ENCODE measurements around the gene RAC3. TPM values are rescaled to one million over a fixed set of nuclear protein-coding genes. Genes with fewer than 3 reads are reported as not detected.
A peak's percentile ranks its signal among the peaks of the same experiment; 100 is the strongest.

RAC3 gene
- total RNA-seq, 1 donor from 2014 or later, result 7.4 TPM

DNA sequence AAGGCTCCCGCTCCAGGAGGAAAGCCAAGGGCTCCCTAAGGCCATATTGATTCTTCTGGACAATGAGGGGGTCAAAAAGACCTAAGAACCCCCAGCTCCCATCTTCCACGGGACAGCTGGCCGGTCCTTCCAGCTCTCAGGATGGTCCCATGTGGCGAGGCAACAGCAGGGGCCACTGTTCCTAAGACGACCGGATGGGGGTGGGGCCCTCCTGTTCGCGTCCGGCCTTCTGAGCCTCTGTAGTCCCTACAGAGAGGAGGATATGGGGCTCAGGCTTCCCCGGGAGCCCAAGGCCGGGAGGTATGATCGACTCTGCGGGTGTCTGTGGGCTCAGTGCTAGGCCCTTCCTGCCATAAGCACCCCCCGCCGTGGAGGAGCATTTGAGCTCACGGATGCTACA, 12.0 kb downstream of the RAC3 start:
- no peak for DNase-seq

DNA sequence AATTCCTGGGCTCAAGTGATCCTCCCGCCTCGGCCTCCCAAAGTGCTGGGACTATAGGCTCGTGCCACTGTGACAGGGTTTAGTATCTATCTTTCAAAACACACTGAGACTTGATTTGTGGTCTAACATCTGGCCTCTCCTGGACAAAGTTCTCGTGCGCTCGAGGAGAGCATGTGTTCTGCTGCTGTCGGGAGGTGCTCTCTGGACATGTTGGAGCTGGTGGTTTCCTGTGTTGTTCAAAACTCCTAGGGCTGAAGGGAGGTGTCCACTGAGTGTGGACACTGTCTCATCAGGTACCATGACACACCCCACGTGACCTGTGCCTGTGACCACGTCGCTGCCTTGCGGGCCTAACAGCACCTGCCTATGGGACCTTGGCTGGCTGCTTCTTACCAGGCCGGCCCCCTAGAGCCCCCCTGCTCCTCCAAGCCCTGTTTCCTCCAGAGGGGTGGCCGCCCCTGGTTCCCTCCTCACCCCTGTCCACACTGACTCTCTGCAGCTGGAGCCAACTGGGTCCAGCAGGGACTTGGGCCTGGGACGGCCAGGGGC, 14.5 kb downstream of the RAC3 start:
- no peak for DNase-seq

DNA sequence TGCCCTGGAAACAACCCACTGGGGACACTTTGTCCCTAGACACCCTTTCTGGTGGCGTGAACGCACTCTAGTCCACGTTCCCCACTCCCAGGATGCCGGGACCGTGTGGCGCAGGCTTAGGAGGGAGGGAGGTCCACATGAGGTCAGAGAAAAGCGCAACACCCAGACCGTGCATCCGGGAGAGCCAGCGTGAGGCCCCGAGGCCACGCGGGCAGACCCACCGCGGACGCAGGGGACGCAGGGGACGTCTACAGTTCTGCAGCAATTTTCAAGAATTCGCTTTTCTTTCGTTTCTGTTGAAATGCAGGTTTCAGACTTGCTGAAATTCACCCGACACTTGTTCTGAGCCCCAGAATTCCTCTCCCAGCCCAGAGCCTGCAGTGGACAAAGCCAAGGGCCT, 15.4 kb downstream of the RAC3 start:
- DNase-seq, result no peak

DNA sequence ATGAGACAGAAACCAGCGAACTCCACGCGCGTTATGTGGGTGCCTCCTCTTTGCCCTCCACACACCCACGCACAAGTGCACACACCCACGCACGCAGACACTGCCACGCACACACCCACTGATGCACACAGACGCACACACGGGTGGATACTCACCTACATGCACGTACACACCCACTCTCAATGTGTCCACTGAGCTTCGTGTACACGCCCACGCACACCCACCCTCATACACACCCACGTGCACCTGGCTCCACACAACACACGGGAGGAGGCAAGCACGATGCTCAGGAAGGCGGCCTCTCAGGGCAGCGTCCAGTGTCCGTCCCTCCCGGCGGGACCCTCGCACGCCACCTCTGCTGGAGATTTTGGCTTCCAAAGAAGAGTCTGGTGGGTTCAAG, 15.9 kb downstream of the RAC3 start:
- no peak for DNase-seq

DNA sequence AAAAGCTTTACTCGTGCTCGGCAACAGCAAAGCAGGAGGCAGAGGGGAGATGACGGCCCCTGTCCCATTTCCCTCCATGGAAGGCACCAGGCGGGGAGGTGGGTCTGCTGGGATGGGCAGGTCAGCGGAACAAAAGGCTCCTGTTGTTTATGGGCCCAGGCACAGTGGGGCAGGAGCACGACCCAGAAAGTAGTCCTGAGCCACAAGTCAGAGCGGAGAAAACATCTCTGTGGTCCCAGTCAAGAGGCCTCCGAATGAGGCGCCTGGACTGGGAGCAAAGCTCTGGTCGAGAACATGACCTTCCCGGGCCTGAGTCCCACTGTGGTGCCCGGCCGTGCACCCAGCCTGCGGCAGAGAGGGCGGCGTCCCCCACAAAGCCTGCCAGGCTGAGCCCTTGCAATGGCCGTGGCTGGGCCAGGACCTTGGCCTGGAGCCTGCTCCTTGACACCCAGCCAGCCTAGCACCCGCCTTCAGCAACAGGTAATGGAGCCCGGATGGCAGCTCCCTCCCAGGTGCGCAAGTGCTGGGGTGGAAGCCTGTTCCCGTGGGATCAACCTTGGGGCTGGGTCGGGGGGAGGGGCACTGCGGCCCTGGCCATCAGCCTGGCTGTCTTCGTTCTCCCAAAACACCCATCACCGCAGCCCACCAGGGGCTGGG, 16.6 kb downstream of the RAC3 start:
- no peak for DNase-seq

DNA sequence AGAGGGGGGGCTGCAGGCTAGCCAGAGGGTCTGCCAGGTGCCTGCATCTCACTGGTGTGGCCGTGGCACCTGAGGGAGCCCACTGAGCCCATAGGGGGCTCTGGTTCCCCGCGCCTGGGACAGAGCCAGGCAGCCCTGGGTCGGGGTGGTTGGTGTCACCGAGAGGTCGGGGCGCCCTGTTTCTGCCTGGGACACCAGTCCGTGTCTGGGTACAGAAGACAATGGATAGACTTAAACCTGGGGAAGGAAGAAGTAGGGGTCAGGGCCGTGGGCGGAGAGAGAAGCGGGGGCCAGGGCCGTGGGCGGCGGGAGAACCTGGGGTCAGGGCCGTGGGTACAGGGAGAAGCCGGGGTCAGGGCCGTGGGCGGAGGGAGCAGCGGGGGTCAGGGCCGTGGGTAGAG, 17.1 kb downstream of the RAC3 start:
- DNase-seq, result no peak

DNA sequence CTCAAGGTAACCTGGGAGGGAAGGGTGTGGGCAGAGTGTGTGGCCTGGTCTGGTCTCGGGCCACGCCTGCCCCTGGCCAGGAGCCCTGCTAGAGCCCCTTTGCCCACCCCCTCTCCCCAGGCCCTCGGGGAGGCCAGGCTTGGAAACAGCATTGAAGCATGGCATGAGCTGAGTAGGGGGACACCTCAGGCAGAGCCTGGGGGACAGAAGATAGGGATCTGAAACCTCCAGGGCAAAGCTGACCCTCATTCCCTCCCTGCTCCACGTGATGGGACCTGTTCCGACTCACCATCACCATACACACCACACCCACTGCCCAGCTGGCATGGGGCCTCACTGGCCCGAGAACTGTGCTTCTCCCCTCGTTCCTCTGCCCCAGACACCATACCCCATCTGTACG, 17.6 kb downstream of the RAC3 start:
- no peak for DNase-seq

DNA sequence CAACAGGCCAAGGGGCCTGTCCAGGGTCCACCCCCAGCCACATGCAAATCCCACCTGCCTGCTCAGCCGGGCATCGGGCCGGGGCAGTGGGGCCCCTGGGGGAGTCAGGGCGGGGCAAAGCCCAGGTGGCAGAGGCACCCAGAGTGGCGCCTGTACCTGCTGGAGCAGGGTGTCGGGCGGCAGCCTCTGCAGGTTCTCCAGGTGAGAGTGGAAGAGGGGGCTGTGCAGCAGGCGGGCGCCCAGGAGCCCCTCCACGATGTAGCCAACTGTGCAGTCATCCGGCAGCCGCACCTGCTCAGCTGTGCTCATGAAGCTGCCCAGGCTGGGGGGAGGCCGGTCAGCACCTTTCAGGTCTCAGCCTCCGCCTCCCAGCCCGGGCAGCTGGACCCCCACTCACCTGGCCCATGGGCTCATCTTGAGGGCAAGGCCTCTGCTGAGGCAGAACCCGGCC, 18.1 kb downstream of the RAC3 start:
- DNase-seq, result no peak

DNA sequence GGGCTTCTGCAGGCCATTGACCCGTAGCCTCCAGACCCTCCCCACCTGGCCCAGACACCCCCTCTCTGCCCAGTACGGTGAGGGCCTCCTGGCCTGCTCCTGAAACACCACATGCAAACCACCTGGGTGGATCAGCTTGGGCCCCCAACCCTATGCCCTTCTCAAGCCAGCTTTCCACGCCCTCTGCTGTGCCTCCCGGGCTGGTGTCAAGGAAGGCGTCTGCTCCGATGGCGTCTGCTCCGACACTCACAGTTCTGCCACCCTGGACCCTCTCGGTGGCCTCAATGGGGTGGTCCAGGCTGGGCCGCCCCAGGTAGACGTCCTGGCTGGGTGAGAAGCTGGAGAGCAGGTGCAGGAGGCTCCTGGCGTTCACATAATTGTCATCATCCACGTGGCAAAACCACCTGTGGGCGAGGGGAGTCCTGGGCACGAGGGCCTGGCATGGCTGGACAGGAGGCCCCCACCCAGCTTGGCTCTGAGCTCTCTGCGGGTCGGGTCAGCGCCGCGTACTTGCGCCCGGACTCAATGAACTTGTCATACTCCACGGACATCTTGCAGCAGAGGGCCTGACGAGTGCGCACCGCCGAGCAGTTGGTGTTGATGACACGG, 18.8 kb downstream of the RAC3 start:
- no peak for DNase-seq

DNA sequence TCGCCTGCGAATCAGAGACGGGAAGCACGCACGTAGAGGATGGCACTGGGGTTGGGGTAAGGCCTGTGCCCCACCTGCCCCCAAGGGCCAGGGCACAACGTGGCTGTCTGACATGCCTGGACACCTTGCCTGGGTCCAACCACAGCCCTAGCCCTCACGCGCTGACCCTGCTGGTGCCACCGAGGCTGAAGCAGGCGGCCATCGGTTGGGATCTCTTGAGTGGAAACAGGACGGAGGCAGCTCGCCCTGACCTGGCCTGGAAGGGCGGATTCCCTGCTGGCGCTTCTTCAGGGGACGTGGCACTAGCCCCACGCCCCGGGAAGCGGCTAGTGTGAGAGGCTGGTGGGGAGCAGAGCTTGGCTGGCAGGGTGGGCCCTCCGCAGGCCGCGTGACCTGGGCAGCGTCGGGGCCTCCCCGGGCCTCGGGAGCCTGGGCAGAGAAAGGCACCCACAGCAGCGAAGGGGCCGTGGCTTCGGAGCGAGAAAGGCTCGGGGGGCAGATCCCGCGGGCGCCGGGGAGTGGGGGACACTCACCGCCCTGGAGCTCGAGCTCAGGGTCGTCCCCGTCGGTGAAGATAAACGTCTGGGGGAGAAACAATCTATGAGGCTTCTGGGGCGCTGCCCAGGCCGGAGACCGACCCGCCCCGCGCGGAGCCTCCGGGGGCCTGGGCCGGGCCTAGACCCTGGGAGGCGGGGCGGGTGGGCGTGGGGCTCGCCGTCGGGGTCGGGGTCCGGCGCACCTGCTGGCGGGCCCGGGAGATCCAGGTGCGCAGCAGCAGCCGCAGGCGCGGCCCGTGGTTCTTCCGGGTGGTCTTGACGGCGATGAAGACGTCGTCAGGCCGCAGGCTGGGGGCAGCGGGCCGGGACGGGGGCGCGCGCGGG, 19.5 kb downstream of the RAC3 start:
- no peak for DNase-seq

DNA sequence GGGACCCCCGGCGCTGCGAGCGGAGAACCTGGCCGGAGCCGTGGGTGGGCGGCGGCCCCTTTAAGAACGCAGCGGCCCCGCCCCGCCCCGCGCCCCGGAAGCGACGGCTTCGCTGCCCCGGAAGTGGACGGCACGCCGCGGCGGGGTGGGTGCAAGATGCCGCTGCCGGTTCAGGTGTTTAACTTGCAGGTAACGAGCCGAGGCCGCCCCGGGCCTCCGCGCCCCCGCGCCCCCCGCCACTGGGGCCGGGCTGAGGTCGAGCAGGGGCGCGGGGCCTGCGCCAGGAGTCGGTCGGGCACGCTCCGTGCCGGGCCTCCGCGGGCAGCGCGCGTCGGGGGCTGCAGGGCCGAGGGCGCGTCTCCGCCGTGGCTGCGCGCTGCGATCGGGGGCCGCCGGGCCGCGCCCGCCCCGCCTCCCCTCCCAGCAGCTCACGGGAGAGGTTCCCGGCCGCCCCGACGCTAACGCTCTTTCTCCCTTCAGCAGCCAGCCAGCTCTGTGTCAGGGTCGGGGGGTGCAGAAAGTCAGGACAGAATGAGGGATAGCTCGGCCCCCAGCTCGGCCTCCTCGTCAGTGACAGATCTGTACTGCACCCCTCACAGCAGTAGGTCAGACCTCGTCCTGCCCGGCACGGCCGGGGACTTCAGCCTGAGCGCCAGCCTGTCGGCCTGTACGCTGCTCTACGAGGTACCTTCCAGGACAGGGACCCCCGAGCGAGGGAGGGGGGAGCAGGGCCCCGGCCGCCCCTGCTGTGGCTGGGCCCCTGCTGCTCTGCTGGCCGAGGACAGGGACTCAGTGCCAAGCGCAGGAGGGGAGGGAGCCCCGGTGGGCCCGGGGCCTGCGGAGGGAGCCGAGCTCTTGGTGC, 20.5 kb downstream of the RAC3 start, which contains the start of the genes GPS1 and RFNG:
Gene GPS1, plus strand, starts transcription at position 123 of the 862 bp plus-strand sequence. Its CDS starts 34 bp downstream, at position 157.
Gene RFNG, minus strand, starts transcription at position 36 of the 862 bp plus-strand sequence. CDS start 45 bp downstream, outside the sequence.
- peak; percentile 82 for DNase-seq

DNA sequence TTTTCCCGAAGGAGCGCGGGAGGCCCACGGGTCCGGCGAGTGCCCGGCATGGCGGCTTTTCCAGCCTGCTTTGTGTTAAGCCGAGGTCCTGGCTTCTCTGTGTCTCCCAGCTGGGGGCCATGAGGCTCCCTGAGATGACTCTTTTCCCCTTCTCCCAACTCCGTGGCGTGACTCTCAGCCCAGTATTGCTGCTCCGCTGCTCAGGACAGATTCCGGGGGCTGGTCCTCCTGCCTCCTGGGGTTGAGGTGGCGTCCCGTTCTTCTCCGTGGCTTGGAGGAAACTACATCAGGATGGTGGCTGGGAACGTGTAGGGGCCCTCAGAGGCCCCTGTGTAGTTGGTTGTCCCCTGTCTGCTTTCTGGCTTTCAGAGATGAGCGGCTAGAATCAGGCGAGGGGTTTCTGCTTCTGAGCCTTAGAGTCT, 21.2 kb downstream of the RAC3 start:
- no peak for DNase-seq

DNA sequence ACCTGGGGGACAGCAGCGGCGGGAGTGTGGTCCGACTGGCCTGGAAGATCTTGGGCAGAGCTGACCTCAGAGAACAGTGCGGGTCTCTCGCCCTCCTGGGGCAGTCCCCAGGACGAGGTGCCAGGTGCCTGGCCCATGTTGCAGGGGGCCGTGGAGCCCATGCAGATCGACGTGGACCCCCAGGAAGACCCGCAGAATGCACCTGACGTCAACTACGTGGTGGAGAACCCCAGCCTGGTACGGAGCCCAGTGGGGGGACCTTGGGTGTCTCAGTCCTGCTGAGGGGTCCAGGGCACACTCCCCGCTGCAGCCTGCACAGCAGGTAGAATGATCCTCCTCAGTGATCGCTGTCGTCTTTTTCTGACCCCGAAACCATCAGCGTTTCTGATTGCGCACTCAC, 21.7 kb downstream of the RAC3 start:
- DNase-seq, result no peak

DNA sequence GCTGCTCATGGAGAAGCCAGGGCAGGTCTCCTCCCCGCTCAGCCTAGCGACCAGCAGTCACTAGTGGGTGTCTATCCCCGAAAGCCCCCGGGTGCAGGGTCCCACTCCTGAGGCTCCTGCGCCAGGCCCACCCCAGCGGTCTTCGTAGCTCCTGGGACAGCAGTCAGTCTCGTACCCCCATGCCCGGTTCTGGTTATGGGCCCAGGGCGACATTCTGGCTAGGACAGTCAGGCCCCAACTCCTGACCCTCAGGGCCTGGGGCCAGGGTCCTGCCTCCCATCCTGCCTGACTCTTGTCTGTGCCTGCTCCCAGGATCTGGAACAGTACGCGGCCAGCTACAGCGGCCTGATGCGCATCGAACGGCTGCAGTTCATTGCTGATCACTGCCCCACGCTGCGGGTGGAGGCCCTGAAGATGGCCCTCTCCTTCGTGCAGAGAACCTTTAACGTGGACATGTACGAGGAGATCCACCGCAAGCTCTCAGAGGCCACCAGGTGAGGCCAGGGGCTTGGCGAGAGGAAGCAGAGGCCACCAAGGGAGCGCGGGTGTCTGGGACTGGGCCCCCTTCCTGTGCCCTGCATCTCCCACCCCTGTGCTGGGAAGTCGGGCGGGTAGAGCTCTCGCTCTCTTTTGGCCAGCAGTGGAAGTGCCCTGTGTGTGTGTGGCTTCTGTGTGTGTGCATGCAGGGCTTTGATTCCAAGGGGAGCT, 22.2 kb downstream of the RAC3 start:
- no peak for DNase-seq

DNA sequence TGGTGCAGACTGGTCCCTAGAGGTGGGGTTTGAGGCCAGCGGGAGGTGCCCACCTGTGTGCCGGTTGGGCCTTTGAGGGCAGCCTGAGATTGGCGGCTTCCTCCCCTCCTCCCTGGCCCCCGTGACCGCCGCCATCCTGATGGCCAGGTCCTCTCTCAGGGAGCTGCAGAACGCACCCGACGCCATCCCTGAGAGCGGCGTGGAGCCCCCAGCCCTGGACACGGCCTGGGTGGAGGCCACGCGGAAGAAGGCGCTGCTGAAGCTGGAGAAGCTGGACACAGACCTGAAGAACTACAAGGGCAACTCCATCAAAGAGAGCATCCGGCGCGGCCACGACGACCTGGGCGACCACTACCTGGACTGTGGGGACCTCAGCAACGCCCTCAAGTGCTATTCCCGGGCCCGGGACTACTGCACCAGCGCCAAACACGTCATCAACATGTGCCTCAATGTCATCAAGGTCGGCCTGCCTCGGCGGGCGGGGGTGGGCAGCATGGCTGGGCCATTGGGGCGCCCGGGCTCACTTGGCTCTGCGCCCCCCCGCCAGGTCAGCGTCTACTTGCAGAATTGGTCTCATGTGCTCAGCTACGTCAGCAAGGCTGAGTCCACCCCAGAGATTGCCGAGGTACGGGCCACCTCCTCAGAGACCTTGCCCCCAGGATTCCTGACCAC, 23.0 kb downstream of the RAC3 start:
- DNase-seq, result no peak

DNA sequence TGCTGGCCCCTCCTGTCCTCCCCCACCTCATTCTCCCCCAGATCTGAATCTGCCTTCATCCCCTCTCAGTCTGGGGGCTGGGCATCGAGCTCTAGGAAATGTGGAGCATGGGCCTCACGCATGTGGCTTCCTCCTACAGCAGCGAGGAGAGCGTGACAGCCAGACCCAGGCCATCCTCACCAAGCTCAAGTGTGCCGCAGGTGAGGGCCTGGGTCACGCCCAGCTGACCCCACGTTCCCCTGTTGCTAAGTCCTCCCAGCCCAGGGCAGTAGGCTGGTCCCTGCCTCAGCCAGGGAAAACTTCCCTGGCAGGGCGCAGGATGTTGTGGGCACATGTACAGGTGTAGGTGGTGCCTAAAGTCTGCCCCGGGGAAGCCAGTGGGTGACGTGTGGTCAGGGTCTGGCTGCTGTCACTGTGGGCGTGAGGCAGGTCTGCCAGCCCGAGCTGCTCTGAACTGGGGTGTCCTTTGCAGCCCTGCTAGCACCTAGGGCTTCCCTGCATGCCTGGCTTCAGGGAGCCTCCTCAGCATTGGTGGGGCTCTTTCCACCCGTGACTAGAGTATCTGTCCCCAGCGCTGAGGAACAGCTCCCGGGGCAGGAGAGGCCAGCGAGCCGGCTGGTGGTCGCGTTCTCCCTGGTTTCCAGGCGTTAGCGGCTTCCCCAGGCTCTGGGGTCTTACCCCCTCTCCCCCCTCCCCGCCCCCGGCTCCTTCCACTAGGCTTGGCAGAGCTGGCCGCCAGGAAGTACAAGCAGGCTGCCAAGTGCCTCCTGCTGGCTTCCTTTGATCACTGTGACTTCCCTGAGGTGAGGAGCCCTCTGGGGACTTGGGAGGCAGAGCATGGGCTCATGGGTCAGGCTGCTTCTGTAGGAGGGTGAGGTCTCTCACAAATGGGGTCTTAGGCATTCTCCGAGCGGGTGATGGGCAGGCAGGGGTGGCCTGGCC, 23.8 kb downstream of the RAC3 start:
- no peak for DNase-seq

DNA sequence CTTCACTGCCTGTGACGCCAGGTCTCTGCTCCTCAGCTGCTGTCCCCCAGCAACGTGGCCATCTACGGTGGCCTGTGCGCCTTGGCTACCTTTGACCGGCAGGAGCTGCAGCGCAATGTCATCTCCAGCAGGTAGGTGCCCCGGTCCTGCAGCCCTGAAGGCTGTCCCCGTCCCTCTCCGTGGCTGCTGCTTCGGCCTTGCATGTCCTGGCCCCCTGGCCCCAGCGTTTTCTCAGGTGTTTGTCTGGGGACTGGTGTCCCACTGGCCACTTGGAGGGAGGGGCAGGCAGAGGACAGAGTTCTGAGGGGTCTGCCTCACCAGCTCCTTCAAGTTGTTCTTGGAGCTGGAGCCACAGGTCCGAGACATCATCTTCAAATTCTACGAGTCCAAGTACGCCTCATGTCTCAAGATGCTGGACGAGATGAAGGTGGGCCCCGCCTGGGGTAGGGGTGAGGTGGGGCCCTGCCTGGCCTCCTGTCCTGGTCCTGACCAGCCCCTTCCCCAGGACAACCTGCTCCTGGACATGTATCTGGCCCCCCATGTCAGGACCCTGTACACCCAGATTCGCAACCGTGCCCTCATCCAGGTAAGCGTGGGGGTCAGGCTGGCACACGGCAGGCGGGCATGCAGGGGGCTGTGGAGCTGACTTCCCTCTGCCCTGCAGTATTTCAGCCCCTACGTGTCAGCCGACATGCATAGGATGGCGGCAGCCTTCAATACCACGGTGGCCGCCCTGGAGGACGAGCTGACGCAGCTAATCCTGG, 24.7 kb downstream of the RAC3 start:
- DNase-seq, result no peak

Measured in tongue (tissue), 2 donors.